MG63 (cell line): ENCODE results near the gene TBATA. TPM values are rescaled to one million over a fixed set of nuclear protein-coding genes. Genes with fewer than 3 reads are reported as not detected.
A peak's percentile ranks its signal among the peaks of the same experiment; 100 is the strongest.

ENCODE experiments used
- DNase-seq: peaks from one replicate; pipeline ENCODE4 v3.0.0-alpha.2; 2020
- H3K27me3 ChIP-seq: fragments of 250-450 bp; sonication (Bioruptor Pico); 2 replicates; pipeline ENCODE4 v1.5.1; 2020; ENCODE audit warnings: mild to moderate bottlenecking, moderate library complexity
- H3K36me3 ChIP-seq: fragments of 250-450 bp; sonication (Bioruptor Pico); 2 replicates; pipeline ENCODE4 v1.5.1; 2020; ENCODE audit warnings: mild to moderate bottlenecking, moderate library complexity
- H3K4me3 ChIP-seq: fragments of 250-450 bp; sonication (Bioruptor Pico); 2 replicates; pipeline ENCODE4 v1.5.1; 2020; ENCODE audit warnings: mild to moderate bottlenecking, moderate library complexity
- H3K9me3 ChIP-seq: fragments of 250-450 bp; sonication (Bioruptor Pico); 2 replicates; pipeline ENCODE4 v1.5.1; 2020; ENCODE audit warnings: mild to moderate bottlenecking, moderate library complexity
- total RNA-seq: library from RNA; depleted of rRNA; stranded (reverse); fragments of >200 nt; shearing (Covaris generic); gene quantifications from 2 replicates; pipeline ENCODE4 v1.2.3, GENCODE V29; 2014; ENCODE audit warnings: low replicate concordance

Gene TBATA
- total RNA-seq, 1 experiment from 2014 or later, result not detected

DNA sequence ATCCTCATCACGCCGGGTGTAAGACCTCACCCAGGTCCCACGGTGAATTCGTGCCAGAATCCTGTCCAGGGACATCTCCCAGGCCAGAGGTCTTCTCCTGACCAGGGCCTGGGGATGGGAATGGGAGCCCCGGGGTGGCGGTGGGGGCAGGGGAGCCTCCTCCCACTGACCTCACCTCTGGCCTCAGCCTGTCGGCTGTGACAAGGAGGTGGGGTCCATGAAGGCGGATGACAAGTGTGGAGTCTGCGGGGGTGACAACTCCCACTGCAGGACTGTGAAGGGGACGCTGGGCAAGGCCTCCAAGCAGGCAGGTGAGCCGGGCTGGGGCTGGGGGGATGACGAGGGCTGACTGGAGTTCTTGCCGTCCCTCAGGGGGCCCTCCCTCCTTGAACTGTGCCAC is 41.3 kb downstream of the TBATA start:
- no peaks in the 10 kb centered on the region; the same call in 1 of the 2 replicates for H3K36me3 ChIP-seq
- H3K27me3 ChIP-seq, result no peaks in the 10 kb centered on the region
- DNase-seq, result no peak
- no peaks in the 10 kb centered on the region for H3K9me3 ChIP-seq
- no peak overlapping the region for H3K4me3 ChIP-seq

- Histone ChIP-seq H3K4me3 (no peak overlapping the region), H3K9me3 (no peaks in the 10 kb centered on the region), H3K27me3 (no peaks in the 10 kb centered on the region), H3K36me3 (no peaks in the 10 kb centered on the region; the same call in 1 of the 2 replicates)
- no peak for DNase-seq
Observed at GRCh38 chr10:70743430-70743788, 41.8 kb downstream of the TBATA start.

DNA sequence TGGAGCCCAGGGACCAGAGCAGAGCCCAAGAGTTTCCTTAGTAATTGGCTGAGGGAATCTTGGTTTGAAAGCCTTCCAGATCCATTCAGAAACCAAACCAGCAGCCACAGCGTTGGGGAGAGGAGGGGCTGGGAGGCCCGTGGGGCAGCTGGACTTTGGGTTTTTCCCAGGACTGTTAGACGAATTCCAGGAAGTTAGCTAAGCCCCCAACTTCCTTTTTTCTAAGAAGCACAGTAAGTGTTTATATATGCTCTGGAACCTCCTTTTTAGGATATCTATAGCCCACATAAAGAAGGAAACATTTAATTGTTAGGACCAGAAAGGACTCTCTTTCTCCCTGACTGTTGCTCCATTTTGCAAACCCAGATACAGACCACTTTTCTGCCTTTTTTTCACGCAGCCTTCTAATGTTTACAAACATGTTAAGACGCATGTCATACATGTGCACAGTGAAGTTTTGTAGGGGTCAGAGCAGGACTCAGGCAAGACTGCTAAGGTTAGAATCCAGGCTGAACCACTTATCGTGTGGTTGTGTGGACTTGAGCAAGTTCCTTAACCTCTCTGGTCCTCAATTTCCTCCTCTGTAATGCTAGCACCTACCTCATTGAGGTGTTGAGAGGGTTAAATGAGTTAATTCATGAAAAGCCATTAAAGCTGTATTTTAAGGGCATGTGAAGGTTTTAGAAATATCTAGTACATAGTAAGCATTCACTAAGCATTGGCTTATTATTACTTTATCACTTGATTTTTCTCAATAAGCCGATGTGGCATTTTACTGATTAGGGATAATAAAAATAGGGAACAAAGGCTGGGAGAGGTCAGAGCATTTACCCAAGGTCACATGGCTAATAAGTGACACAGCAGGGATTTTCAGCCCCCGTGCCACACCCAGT is 42.4 kb downstream of the TBATA start:
- no peaks in the 10 kb centered on the region; the same call in 1 of the 2 replicates for H3K36me3 ChIP-seq
- peak; percentile 71 for DNase-seq
- H3K4me3 ChIP-seq, result no peak overlapping the region
- H3K27me3 ChIP-seq, result no peaks in the 10 kb centered on the region
- H3K9me3 ChIP-seq, result no peaks in the 10 kb centered on the region

- Histone ChIP-seq H3K4me3 (no peak overlapping the region), H3K27me3 (no peaks in the 10 kb centered on the region), H3K9me3 (no peaks in the 10 kb centered on the region), H3K36me3 (no peaks in the 10 kb centered on the region; the same call in 1 of the 2 replicates)
- peak; percentile 51 for DNase-seq
Observed at GRCh38 chr10:70740406-70741288, 44.5 kb downstream of the TBATA start.

DNA sequence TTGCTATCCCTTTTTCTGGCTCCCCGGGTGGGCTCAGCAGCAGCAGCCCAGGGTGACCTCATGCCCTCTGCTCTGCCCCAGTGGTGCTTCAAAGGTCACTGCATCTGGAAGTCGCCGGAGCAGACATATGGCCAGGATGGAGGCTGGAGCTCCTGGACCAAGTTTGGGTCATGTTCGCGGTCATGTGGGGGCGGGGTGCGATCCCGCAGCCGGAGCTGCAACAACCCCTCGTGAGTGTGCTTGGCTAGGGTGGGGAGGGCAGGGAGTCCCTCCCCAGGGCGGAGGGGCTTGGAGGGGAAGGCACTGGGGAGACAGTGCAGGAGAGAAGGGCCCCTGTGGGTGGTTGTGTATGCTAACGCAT is 46.4 kb downstream of the TBATA start:
- H3K27me3 ChIP-seq, result no peaks in the 10 kb centered on the region
- no peaks in the 10 kb centered on the region for H3K36me3 ChIP-seq
- H3K4me3 ChIP-seq, result no peak overlapping the region
- DNase-seq, result no peak
- no peaks in the 10 kb centered on the region for H3K9me3 ChIP-seq

GRCh38 chr10:70738006-70738760 is 47.0 kb downstream of the TBATA start:
- Histone ChIP-seq H3K9me3 (no peaks in the 10 kb centered on the region), H3K36me3 (no peaks in the 10 kb centered on the region), H3K4me3 (no peak overlapping the region), H3K27me3 (no peaks in the 10 kb centered on the region)
- no peak for DNase-seq

GRCh38 chr10:70737250-70737649 is 47.9 kb downstream of the TBATA start:
- DNase-seq, result no peak
- H3K4me3 ChIP-seq, result no peak overlapping the region
- H3K36me3 ChIP-seq, result no peaks in the 10 kb centered on the region
- no peaks in the 10 kb centered on the region for H3K9me3 ChIP-seq
- H3K27me3 ChIP-seq, result no peaks in the 10 kb centered on the region

DNA sequence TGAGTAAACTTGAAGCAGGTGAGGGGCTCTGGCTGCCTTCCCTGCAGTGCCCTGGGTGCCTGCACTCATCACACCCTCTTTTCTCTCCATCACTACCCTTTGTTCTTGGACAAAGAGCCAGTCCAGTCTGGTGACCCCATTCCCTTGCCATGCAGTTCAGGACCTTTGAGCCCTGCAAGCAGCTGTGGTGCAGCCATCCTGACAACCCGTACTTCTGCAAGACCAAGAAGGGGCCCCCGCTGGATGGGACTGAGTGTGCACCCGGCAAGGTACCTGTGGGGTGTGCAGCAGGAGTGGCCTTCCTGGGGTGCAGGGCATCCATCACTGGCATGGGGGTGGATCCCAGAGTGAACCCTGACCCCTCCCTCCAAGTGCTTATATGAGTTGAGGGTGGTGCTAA is 48.7 kb downstream of the TBATA start:
- DNase-seq, result no peak

DNA sequence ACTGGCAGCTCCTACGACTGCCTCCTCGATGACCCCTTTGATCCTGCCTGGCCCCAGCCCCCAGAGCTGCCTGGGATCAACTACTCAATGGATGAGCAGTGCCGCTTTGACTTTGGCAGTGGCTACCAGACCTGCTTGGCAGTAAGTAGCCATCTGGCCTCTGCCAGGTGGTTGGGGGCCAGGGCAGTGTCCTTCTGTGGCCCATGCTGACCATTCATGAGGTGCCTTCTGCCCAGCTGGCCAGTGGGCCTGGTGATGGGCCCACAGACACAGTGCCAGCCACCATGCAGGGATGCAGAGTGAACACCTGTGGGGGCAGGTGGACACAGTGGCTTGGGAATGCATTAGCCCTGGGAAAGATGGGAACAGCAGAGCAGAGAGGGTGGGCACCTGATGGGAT is 50.0 kb downstream of the TBATA start:
- H3K27me3 ChIP-seq, result no peaks in the 10 kb centered on the region
- no peak overlapping the region for H3K4me3 ChIP-seq
- no peak for DNase-seq
- H3K9me3 ChIP-seq, result no peaks in the 10 kb centered on the region
- no peaks in the 10 kb centered on the region for H3K36me3 ChIP-seq

More for the DNA sequence above, 48.7 kb downstream of the TBATA start:
- Histone ChIP-seq H3K27me3 (no peaks in the 10 kb centered on the region), H3K4me3 (no peak overlapping the region), H3K9me3 (no peaks in the 10 kb centered on the region), H3K36me3 (no peaks in the 10 kb centered on the region)

DNA sequence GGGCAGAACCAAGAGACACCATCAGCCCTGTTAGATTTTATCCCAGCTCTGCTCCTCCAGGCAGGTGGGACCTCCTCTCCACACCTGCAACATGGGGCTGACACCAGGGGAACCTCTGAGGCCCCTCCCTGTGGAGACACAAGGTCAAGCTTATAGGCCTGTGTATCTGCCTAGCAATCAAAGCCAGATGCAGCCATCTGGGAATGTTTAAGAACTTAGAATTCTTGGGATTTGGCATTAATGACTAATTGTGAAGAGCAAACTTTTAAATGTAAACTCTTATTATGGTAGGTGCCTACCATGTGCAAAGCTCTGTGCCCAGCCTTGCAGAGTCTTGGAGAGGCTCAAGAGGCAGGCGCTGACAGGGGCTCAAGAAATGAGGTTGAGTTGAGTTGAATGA is 52.1 kb downstream of the TBATA start:
- Histone ChIP-seq H3K36me3 (no peaks in the 10 kb centered on the region), H3K9me3 (no peaks in the 10 kb centered on the region), H3K4me3 (no peak overlapping the region), H3K27me3 (no peaks in the 10 kb centered on the region)
- DNase-seq, result no peak

DNA sequence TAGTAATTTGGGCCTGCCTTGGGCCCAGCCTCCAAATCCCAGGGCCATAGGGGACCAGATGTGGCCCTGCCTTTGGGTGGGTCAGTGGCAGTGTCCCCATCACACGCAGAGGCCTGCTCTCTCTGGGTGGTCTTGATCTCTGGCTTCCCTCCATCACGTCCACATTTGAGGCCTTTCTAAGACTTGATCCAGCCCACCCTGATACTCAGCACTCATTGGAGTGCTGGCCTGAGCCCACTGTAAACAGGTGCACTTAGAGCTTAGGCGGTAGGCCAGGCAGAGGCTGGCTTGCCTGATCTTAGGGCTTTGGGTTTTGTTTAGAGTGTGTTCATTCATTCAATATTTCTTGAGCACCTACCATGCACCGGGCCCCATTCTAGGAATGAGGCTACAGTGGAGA is 52.6 kb downstream of the TBATA start:
- no peak for DNase-seq
- Histone ChIP-seq H3K36me3 (no peaks in the 10 kb centered on the region), H3K9me3 (no peaks in the 10 kb centered on the region), H3K27me3 (no peaks in the 10 kb centered on the region), H3K4me3 (no peak overlapping the region)

DNA sequence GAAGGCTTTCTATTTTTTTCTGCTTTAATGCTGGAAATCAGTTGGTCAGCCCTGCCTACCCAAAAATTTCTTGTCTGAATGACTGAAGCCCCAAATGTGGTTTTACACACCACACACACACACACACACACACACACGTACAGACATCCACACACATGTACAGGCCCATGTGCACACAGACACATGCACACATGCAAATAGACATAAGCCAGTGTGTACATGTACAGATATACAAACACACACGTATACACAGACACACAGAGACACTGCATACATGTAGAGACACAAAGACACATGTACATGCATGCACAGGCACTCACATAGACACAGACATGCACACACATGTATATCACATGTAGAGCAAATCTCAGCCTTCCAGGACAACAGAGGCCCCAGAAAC is 54.2 kb downstream of the TBATA start:
- no peaks in the 10 kb centered on the region for H3K36me3 ChIP-seq
- no peaks in the 10 kb centered on the region for H3K9me3 ChIP-seq
- DNase-seq, result no peak
- H3K4me3 ChIP-seq, result no peak overlapping the region
- no peaks in the 10 kb centered on the region for H3K27me3 ChIP-seq

GRCh38 chr10:70729763-70730357 is 55.3 kb downstream of the TBATA start:
- DNase-seq, result no peak
- no peaks in the 10 kb centered on the region; the same call in 1 of the 2 replicates for H3K36me3 ChIP-seq
- no peaks in the 10 kb centered on the region for H3K27me3 ChIP-seq
- no peaks in the 10 kb centered on the region for H3K9me3 ChIP-seq
- no peak overlapping the region for H3K4me3 ChIP-seq

GRCh38 chr10:70728328-70728727 is 56.8 kb downstream of the TBATA start:
- Histone ChIP-seq H3K27me3 (no peaks in the 10 kb centered on the region), H3K36me3 (no peaks in the 10 kb centered on the region; the same call in 1 of the 2 replicates), H3K4me3 (no peak overlapping the region), H3K9me3 (no peaks in the 10 kb centered on the region)
- peak; percentile 19 for DNase-seq

DNA sequence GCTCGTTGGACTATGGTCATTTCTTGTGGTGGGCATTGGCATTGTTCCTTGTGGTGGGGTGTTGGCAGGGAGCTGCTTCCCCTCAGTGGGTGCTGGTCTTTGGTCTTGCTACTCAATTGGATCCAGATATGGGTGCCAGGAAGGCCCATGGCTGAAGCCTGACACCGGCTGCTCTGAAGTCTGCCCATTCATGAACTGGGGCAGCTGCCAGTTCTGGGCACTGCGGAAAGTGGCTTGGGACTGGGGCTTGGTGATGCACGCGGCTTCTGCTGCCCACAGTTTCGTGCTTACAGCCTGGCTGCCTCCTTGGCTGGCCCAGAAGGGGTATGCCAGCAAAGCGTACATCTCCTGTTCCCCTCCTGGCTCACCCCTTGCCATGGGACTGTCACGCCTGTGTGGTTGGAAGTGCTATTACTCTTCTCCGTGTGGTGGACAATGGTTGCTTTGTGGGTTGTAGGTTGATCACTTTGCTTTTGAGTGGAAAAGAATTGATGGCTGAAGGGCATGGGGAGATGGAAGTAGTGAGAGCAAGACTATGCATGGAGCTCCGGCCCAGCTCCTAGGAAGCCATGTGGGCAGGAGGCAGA is 58.2 kb downstream of the TBATA start:
- H3K36me3 ChIP-seq, result no peaks in the 10 kb centered on the region; the same call in 1 of the 2 replicates
- no peaks in the 10 kb centered on the region for H3K9me3 ChIP-seq
- no peak overlapping the region for H3K4me3 ChIP-seq
- no peaks in the 10 kb centered on the region for H3K27me3 ChIP-seq
- peak; percentile 12 for DNase-seq

GRCh38 chr10:70723771-70724170 is 61.4 kb downstream of the TBATA start:
- Histone ChIP-seq H3K36me3 (no peaks in the 10 kb centered on the region; the same call in 1 of the 2 replicates), H3K4me3 (no peak overlapping the region), H3K9me3 (no peaks in the 10 kb centered on the region), H3K27me3 (no peaks in the 10 kb centered on the region)
- DNase-seq, result no peak
